Left ventricle myocardium inferior (tissue), 1 donor: ENCODE data around the gene MRPL33. TPM values are rescaled to one million over a fixed set of nuclear protein-coding genes. Genes with fewer than 3 reads are reported as not detected.
A peak's percentile ranks its signal among the peaks of the same experiment; 100 is the strongest.

Experiments
- DNase-seq: peaks from one replicate; pipeline ENCODE4 v3.0.0-alpha.2; 2020
- H3K27ac ChIP-seq: fragments of 200-600 bp; replicated peaks from 2 replicates; pipeline ENCODE4 v1.8.0; 2021
- H3K27me3 ChIP-seq: fragments of 200-600 bp; 2 replicates; pipeline ENCODE4 v1.8.0; 2021; ENCODE audit warnings: low read depth
- H3K36me3 ChIP-seq: fragments of 200-600 bp; 2 replicates; pipeline ENCODE4 v1.8.0; 2021
- H3K4me1 ChIP-seq: fragments of 200-600 bp; 2 replicates; pipeline ENCODE4 v1.8.0; 2021
- H3K4me3 ChIP-seq: fragments of 200-600 bp; 2 replicates; pipeline ENCODE4 v1.8.0; 2021; ENCODE audit warnings: mild to moderate bottlenecking, moderate library complexity
- H3K9me3 ChIP-seq: fragments of 200-600 bp; replicated peaks from 2 replicates; pipeline ENCODE4 v1.8.0; 2021
- CTCF ChIP-seq: fragments of 200-600 bp; IDR thresholded peaks from 2 replicates; pipeline ENCODE4 v1.8.0; 2021; ENCODE audit warnings: antibody characterized with exemption, mild to moderate bottlenecking, borderline replicate concordance
- intact Hi-C: fragments of 100-400 bp; cut with micrococcal nuclease; formaldehyde crosslinking; loops from one replicate; pipeline ENCODE4 v1.11.0; 2022
- total RNA-seq: library from RNA; stranded (reverse); fragmentation: NEBNext Ultra II Directional; extraction: Animal tissue kit (Norgen Biotek cat#: 25700); gene quantifications from one replicate; pipeline ENCODE4 v1.2.1, GENCODE V29; 2021
- donor health status: DM: no; HTN: yes; CAD: no; lungs with severe emphysema.

The MRPL33 gene
- total RNA-seq, 1 donor from 2014 or later = 390 TPM

DNA sequence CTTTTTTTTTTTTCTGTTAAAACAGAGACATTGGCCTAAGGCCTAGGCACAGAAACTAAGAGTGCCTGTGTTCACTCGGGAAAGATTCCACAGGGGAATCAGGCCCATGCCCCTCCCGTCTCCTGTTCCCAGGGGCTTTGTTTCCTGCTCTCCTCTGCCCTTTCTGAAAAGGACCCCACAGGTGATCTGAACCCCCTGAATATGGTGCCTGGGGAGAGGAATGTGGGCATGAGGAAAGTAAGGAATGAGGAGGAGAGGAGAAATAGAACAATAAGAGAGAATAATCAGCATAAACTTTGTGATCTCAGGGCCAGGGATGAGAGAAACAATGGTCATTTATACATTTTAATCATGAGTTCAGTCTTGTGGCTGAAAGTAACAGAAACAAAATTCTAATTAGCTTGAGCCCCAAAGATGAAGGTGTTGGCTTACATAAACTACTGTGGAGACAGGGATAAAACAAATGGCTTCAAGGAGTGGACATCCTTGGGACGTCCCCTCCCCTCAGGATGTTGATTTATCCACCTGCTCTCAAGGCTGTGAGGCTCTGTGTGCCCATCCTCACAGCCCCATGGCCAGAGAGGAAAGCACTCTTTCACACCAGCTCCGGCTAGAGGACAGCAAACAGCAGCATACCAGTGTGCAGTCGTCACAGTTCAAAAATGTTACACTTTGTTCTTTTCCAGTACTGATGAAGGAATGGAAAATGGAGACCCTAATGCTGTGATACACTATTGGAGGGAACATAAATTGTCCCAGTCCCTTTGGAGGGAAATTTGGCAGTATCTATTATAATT lies 46.4 kb upstream of the MRPL33 start:
- DNase-seq = no peak
- Histone ChIP-seq H3K9me3 (no peaks in the 10 kb centered on the region), H3K27ac (peak overlapping the region; percentile 76), H3K4me1 (peaks cover 77% of the 10 kb centered on the region), H3K36me3 (no peaks in the 10 kb centered on the region), H3K4me3 (no peak overlapping the region), H3K27me3 (no peaks in the 10 kb centered on the region)
- intact Hi-C loops = no loop called here
- TF ChIP-seq CTCF = no peak

GRCh38 chr2:27727257-27727656 lies 44.3 kb upstream of the MRPL33 start:
- Histone ChIP-seq H3K9me3 (no peaks in the 10 kb centered on the region), H3K27ac (peak overlapping the region; percentile 79), H3K36me3 (no peaks in the 10 kb centered on the region), H3K4me3 (no peak overlapping the region), H3K27me3 (no peaks in the 10 kb centered on the region), H3K4me1 (peaks cover 74% of the 10 kb centered on the region)
- intact Hi-C loops = no loop called here
- no peak for TF ChIP-seq CTCF
- no peak for DNase-seq

DNA sequence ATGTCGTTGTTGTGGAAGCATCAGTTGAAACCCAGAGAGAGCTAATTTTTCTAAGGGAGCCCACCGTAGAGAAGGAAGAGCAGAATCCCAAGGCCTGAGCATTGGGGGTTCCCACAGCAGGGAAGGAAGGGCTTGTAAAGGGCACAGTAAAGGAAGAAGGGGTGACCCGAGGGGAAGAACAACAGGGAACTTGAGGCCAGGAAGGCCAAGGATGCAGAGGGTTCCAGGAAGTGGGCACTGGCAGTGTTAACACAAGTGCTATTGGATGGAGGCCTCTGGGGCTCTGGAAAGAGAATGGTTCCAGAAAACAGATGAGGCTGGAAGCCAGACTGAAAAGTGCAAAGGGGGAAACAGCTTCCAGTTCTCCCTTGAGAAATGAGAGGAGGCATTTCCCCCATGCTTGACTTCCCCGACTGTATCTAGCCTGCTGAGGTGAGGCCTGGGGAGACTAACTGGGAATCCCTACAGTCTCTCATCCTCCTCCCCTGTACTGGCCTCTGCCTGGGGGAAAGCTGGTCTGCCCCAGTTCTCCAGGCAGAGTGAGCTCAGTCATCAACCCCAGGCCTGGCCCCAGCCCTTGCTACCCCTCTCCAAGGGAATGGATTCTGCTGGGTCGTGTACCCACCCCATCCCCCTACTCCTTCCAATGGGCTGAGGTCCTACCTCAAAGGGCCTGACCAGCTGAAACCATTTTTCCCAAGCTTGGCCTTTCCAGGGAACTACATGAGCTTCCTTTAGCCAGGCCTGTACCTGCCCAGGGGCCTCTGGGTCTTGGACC lies 43.2 kb upstream of the MRPL33 start:
- no peak for DNase-seq
- no peak for TF ChIP-seq CTCF
- no peak overlapping the region for H3K4me3 ChIP-seq
- no peaks in the 10 kb centered on the region for H3K9me3 ChIP-seq
- peak overlapping the region; percentile 79 for H3K27ac ChIP-seq
- H3K27me3 ChIP-seq = no peaks in the 10 kb centered on the region
- no peaks in the 10 kb centered on the region for H3K36me3 ChIP-seq
- H3K4me1 ChIP-seq = peaks cover 71% of the 10 kb centered on the region
- intact Hi-C loops = no loop called here

GRCh38 chr2:27729198-27729597 lies 42.3 kb upstream of the MRPL33 start:
- TF ChIP-seq CTCF = no peak

GRCh38 chr2:27729614-27730013 lies 41.9 kb upstream of the MRPL33 start:
- TF ChIP-seq CTCF = no peak
- intact Hi-C loops = no loop called here
- no peak for DNase-seq

More at GRCh38 chr2:27729198-27729597, 42.3 kb upstream of the MRPL33 start:
- Histone ChIP-seq H3K36me3 (no peaks in the 10 kb centered on the region), H3K27ac (peak overlapping the region; percentile 79), H3K4me3 (no peak overlapping the region), H3K4me1 (peaks cover 62% of the 10 kb centered on the region), H3K27me3 (no peaks in the 10 kb centered on the region), H3K9me3 (no peaks in the 10 kb centered on the region)
- no peak for DNase-seq
- intact Hi-C loops = no loop called here

More at GRCh38 chr2:27729614-27730013, 41.9 kb upstream of the MRPL33 start:
- Histone ChIP-seq H3K4me3 (no peak overlapping the region), H3K27ac (peak overlapping the region; percentile 79), H3K4me1 (peaks cover 58% of the 10 kb centered on the region), H3K27me3 (no peaks in the 10 kb centered on the region), H3K9me3 (no peaks in the 10 kb centered on the region), H3K36me3 (no peaks in the 10 kb centered on the region)
